Stimulated activated CD4-positive, alpha-beta T cell treated with anti-CD3 and anti-CD28 coated beads, Interleukin-4, amount 100 ng/mL, for 24 hours (primary cell): Measurements from ENCODE around the gene GRM4.

ENCODE experiments used
- DNase-seq: peaks from one replicate; pipeline ENCODE4 v3.0.0-alpha.2; 2020

GRM4 gene

DNA sequence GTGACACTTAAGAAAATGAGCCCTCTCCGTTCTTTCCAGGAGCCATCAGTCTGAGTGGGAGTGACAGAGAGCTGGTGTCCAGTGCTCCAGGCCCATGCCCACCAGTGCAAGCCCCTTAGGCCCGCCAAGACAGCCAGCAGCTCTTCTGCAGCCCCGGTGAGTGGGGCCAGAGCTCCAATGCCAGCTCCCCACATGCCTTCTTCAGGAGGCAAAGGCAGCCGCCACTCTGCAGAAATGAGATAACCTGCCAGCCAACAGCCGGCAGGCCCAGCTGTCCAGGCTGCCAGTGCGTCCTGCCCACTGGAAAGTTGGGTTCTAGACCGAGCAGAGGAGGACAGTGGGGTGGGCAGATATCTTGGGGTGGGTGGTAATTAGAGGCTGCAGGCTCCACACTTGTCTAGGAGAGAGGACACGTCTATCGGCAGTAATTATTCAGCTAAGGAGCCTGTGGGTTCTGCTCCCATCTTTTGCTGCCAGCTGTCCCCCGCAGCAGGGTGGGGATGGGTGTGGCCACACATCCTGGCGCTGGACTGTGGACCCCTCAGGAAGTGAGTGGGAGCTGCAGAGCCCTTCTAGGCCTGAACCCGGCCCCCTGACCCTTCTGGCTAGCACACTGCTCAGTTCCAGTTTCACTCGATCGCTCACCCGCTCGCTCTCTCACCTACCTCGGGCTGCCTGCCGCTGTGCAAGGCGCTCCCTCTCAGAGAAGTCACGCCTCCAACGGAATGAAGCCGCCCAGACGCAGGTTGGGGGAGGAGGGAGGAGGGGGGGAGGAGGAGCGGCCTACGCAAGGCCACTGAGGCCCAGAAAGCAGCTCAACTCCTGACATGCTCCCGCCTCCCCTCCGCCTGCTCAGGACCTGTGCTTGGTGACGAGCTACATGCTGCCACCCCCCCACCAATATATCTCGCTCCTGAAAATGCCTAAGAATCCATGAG lies 3.6 kb downstream of the GRM4 start:
- DNase-seq = no peak

- DNase-seq = no peak
These were observed 5.8 kb downstream of the GRM4 start for GRCh38 chr6:34140075-34140474.

DNA sequence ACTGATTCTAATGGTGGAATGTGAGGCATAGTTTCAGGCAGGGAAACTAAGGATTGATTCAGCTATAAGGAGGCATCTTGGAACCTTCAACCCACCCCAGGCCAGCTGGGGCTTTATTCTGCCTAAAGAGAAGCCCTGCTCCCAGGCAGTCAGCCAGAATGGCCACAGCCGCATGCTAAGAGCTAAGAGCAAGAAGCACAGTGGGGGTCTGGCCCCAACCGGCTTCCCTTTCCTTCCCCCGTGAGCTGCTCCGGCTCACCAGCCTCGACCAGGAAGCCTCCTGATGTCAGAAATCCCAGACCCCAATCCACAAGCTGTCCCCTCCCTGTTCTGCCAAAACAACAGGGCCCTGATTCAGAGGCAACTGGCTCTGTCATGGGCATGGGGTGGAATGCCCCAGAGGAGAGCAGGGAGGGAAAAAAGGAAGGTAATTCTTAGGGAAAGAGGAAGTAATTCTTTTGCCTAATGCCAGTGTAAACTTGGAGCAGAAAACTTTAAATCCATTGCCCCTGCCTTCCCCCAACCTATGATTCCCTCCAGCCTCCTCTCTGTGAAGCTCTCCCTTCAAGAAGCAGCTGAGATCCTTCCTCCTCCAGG lies 6.9 kb downstream of the GRM4 start:
- no peak for DNase-seq

DNA sequence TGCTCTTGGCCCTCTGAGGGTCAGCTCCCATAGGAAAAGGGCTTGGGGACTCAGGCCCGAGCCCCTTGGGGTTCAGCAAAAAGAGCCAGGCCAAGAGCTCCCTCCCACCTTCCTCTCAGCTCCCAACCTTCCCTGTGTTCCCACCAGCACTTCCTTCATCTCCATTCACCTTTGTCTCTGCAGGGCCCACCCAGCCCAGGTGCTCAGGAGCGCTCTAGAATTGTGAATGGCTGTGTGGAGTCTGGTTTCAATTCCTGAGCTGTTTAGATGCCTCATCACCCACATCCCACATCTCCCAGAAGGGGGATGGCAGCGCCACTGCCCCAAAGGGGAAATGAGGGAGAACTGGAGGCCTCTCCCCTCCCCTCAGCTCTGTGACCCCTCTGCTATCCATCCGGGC lies 7.7 kb downstream of the GRM4 start:
- DNase-seq = no peak

DNA sequence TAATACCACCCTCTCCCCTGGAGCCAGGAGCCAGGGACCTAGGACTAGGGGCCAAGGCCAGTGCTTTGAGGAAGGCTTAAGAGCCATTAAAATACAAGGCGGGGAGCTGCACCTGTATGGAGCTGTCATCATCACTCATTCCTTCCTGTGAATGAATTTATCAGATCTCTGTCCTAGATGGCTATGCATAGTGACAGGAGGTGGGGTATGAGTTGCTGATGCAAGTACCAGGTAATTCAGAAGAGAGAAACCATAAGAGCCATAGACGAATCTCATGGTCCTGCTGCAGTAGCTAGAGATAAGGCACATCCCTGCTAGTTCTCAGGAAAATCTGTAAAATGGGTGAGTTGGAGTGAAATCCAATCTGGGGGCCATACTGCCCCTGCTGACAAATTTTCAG lies 10.3 kb downstream of the GRM4 start:
- no peak for DNase-seq

DNA sequence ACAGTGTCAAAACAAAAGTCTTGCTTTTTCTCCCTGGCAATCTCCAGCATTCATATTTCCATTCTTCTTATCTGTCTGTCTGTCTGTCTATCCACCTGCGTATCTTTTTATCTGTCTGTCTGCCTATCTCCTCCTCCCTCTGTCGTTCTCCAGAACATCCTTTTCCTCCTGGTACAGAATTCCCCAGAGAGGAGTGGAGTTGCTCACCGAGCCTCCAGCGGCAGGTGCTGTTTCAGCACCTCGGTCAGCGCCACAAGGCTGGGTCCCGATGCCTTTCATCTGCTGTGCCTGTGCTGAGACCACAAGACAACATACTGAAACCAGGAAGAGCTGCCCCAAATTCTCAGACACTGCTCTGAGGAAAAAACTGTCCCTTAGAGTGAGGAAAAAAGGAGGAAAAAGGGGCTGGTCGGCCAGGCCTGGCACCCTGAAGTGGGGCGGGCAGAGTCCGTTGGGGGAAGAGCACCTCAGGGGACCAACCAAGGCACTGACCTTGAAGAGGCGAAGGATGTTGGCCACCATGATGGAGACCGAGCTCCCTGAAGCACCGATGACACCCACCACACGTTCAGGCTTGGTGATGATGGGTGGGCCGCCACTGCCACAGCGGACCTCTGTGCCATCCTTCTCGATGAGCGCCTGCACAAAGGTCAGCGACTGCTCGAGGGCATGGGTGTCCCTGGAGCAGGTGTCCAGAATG lies 13.3 kb downstream of the GRM4 start:
- peak; percentile 19 for DNase-seq

DNA sequence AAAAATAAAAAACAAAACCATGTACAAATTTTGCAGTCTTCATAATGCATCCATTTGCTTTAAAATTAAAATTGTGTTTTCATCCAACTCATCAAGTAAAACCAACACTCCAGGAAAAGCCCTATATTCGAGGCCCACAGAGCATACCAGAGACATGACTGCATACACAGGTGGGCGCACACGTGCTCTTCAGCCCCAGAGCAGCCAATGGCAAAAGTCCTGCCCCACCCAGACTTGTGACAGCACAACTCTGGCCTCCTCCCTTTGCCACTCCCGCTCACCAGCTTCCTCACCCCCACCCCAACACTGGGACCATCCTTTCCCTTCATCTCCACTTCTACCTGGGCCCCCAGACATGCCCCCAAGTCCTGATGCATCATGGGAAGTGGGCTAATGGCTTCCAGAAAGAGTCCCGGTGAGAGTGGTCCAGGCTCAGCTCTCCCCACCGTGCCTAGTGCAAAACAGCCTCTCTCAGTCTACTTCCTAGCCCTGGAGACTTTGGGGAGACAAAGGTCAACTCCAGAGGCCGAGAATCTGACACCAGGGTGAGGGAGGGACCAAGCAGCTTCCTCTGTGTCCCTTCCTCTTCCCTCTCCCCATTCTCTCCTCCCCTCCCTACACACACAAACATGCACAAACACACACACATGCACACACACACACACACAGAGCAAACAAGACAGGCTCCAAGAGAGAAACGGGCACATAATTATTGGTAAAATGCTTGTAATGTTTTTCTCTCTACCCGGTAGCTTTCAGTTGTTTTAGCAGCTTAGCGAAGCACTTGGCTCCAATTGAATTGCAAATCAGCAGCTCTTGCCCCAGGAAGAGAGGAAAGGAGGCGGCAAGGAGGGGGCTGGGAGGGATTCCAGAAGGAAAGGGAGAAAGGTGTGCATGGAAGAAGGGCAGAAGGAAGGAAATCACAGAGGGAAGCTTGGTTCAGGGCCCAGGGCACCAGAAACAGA lies 14.3 kb downstream of the GRM4 start:
- DNase-seq = no peak

GRCh38 chr6:34130862-34131261 lies 15.0 kb downstream of the GRM4 start:
- DNase-seq = no peak

- no peak for DNase-seq
These were observed 16.1 kb downstream of the GRM4 start for GRCh38 chr6:34129753-34130152.

DNA sequence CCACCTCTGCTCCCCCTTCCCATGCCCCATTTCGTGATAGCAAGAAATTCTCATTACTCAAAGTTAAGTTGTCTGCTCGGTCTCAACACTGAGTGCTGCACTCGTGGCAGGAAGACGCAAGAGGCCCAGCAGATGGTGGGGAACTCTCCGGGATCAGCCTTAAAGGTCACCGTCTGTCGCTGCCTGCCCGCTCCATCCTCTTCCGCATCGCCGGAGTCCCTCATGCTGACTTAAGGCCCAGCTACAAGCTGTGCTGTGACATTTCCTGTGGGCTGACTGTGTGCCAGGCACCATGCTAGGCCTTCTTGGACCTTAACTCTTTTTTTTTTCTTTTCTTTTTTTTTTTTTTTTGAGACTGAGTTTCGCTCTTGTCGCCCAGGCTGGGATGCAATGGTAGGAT lies 17.8 kb downstream of the GRM4 start:
- no peak for DNase-seq

GRCh38 chr6:34126419-34126818 lies 19.5 kb downstream of the GRM4 start:
- no peak for DNase-seq

DNA sequence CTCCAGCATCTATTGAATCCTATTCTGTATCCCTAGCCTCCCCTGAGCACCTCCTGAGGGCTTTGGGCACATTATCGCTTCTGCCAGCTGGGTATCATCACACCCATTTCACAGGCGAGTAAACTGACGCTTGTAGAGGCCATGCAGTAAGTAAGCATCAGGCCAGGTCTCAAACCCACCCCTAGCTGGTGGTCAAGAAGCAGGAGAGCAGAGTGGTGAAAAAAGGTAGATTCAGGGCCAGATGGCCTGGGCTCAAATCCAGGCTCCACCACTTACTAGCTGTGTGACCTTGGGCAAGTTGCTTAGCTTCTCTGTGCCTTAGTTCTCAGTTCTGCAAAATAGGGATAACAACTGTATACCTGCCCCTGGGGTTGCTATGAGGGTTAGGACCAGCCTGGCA lies 19.9 kb downstream of the GRM4 start:
- no peak for DNase-seq

- DNase-seq = no peak
These were observed 24.8 kb downstream of the GRM4 start for GRCh38 chr6:34120953-34121675.

GRCh38 chr6:34115915-34116314 lies 30.0 kb downstream of the GRM4 start:
- DNase-seq = no peak

DNA sequence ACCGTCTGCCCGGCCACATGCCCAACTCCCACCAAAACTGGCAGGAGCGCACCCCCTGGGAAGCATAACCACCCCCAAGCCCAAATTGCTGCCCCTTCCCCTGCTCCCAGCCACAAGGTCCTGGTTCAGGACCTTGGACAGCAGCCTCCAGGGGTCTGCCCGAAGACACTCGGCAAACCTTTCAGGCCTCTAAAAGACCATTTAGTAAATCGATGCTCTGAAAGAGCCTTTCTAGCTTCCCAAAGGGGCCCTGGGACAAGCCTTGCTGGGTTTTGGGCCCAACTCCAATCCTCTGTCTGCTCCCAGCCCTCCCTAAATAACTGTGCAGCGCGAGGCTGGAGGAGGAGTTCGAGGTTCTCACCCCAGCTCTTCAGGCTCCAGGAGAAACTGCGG lies 30.5 kb downstream of the GRM4 start:
- no peak for DNase-seq

DNA sequence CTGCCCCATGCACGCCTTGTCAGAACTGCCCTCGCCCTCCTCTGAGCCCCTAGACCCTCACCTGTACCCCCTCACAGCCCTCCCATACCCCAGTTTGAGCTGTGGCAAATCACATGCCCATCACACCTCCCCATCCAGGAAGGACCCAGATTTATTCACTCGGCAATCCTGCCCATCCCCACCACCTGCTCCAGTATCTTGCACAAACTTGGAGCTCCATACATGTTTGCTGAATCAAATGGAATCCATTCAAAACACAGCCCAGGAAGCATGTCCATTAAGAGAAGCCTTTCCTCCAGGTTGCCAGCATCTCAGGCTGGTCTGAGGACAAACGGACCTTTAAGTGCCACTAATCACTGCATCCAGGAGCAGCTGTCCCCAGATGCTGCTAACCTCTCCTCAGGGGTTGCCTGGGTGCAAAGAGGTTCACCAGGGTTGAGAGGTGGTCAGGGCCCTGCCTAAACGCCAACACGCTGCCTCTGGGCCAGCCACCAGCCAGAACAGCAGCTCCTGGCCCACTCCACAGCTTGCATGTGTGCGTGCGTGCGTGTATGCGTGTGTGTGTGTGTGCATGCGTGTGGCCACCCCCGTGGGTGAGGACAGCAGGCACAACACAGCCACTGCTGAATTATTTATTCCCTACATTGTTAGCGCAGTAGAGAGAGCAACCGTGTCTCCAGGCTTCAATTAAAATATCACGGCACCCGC lies 31.0 kb downstream of the GRM4 start:
- DNase-seq = no peak

DNA sequence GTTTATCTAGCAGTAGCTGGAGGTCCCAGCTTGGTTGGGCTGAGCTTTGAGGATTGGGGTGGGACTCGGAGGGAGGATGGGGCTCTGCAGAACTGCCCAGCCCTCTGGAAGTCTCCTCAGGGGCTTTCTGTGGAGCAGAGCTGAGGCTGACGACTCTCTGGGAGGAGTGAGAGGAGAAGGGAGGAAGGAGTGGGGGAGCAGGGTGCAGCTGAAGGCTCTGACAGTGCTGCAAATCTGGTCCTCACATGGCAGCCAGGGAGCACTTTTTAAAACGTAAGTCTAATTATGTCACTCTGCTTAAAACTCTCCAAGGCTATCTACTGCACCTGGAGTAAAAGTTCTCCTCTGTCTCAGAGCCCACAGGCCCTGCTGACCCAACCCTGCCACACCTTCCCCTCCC lies 32.4 kb downstream of the GRM4 start:
- no peak for DNase-seq

DNA sequence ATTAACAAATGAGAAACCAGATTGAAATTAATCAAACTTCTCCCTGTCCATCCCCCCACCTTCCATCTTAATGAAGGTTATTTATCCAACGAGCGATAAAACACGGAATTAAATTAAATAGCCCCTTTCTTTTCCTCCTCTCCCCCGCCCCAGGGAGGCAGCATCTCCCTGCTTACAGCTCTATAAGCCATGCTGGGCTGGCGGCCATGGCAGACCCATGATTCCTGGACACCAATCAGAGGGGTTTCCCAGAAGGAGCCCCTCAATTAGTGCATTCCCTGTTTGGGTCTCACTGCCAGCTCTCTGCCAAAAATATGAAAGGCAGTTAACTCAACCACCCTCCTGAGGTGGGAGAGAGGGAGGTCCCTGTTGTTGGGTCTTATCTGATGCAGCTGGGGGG lies 33.8 kb downstream of the GRM4 start:
- DNase-seq = no peak

DNA sequence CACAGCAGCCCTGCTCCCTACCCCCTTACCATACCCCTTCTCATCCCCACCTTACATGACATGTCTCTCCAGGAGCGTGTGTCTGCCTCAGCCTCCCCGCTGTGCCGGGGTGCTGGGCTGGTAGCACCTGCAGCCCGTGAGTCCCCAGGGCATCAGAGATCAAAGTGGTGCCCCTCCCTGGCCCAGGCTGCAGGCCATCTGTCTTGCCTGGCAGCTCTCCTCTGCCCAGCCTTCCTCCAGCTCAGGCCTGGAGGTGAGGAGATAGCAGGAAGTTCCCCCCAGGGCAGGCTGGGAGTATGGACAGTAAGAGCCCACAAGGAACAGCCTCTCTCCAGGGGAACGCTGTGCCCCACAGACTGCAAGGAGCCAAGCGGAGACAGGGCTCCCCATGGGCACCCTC lies 35.3 kb downstream of the GRM4 start:
- DNase-seq = no peak

DNA sequence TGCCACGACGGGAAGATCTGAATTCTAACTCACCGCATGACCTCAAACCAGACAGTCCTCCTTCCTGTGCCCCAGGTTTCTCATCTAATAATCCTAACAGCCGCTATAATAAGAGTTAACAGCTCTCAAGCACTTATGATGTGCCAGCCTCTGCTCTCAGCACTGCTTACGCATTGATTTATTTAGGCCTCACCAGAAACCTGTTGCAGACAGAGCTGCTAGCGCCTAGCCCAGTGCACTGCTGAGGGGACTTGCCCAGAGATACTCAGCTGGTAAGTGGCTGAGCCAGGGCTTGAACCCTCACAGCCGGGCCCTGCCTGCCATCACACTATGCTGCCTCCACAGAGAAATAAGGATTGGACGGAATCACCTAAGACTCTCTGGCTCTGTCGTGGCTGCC lies 37.7 kb downstream of the GRM4 start:
- no peak for DNase-seq

DNA sequence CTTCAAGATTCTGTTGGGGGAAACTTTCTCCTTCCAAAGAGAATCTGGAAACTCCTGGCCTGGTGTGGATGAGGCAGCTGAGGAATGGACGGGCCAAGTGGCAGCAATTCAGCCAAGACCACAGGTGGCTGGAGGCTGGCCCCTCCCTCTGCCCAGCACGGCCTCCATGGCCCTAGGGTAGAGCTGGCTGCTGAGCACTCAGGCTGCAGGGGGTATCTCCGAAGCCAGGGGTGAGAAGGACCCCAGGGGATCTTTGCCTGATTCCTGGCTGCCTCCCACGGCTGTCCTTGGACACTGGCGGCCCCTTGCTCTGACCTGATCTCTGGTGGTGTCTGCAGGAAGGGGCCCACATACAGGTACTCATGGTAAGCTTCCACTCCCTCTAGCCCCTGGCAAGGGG lies 39.0 kb downstream of the GRM4 start:
- no peak for DNase-seq
